ENCODE results near the gene CORO2A.

Gene CORO2A

GRCh38 chr9:98192503-98193335 lies at the start of gene CORO2A:
Gene CORO2A, minus strand, starts transcription at chr9:98192637. Its CDS starts 34,977 bp downstream, at chr9:98157660.
- DNase-seq: peak; percentile 60

- no peak for DNase-seq
These were observed 49.2 kb upstream of the CORO2A start for GRCh38 chr9:98241357-98242300.

- peak; percentile 84 for DNase-seq
These were observed 48.0 kb upstream of the CORO2A start for GRCh38 chr9:98240475-98240874.

GRCh38 chr9:98236901-98237487 lies 44.6 kb upstream of the CORO2A start:
- DNase-seq: peak; percentile 46

GRCh38 chr9:98235126-98235525 lies 42.7 kb upstream of the CORO2A start:
- DNase-seq: no peak

- no peak for DNase-seq
These were observed 41.9 kb upstream of the CORO2A start for GRCh38 chr9:98234245-98234825.

- no peak for DNase-seq
These were observed 40.5 kb upstream of the CORO2A start for GRCh38 chr9:98232926-98233325.

DNA sequence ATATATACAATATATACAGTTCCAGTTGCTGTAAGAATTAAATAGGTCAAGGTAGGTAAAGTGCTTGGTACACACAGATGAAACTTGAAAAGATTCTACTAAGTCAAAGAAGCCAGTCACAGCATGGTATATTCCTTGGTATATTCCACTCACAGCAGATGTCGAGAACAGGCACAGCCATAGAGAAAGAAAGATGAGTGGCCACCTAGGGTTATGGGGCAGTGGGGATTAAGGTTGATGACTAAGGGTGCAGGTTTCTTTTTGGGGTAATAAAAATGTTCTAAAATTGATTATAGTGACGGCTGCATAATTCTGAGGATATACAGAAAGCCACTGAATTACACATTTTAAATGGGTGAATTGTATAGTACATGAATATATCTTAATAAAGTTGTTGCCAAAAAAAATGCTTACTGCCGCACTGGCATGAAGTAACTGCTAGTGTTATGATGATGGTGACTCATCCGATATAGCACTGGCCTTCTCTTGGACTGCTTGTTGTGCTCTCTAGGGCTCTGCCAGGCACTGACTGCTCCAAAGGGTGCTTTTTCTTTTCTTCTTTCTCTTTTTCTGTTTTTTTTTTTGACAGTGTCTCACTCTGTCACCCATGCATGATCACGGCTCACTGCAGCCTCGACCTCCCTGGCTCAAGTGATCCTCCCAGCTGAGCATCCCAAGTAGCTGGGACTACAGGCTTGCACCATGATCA lies 39.5 kb upstream of the CORO2A start:
- DNase-seq: peak; percentile 46

GRCh38 chr9:98230789-98231188 lies 38.4 kb upstream of the CORO2A start:
- DNase-seq: no peak

DNA sequence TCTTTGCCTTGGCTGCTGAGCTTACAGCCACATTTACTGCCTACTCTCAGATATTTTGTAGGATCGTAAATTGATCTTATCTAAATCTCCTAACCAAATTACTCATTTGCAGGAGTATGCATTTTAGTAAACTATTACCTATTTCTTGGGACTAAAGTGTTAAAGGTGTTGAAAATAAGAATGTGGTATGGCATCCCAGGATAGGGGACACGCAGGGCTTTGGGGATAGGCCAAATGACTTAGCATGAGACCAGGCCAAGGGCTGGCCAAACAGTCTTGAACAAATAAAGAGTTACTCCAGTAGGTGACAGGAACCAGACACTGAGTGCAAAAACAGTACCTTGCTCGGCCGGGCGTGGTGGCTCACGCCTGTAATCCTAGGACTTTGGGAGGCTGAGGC lies 37.9 kb upstream of the CORO2A start:
- DNase-seq: no peak

DNA sequence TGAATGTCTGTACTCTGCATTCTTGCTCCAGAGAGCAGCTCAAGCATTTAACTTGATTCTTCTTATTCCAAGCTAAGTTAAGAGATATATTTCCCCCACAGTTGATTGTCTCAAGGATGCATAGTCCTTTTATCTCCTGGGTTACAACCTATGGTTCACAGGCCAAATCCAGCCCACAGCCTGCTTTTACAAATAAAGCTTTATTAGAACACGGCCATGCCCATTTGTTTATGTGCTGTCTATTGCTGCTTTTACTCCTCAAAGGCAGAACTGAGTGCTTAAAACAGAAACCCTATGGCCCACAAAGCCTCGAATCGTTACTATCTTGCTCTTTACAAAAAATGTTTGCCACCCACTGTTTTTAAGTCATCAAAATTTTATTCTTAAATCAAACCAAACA lies 37.2 kb upstream of the CORO2A start:
- no peak for DNase-seq

DNA sequence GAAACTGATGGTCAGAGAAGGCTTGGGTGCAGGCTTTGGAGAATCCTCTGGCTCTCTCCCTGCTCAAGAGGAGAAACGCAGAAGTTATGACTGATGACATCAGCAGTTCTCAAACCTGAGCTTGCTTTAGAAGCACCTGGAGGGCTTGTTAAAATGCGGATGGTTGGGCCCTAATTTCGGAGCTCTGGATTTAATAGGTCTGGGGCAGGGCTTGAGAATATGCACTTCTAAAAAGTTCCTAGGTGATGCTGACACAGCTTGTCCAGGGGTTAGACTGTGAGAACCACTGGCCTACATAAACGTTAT lies 36.6 kb upstream of the CORO2A start:
- DNase-seq: no peak

- no peak for DNase-seq
These were observed 36.1 kb upstream of the CORO2A start for GRCh38 chr9:98228392-98229089.

GRCh38 chr9:98227883-98228282 lies 35.4 kb upstream of the CORO2A start:
- DNase-seq: no peak

GRCh38 chr9:98226957-98227356 lies 34.5 kb upstream of the CORO2A start:
- DNase-seq: no peak

DNA sequence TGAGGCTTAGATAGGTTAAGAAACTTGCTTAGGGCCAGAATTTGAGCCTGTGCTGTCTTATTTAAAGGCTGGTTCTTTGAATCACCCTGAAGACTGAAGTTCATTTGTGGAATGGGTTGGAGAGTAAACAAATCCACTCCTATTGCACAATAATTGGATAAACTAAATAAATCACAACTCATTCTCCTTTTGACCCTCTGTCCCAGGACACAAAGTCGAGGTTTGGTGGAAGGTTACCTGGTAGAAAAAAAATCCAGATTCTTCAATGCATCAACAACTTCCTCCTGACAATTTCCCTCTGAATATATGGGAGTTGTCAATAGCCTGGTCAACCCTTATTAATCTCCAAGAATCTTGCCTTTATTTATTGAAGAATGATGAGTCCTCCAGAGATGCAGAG lies 34.1 kb upstream of the CORO2A start:
- DNase-seq: no peak

DNA sequence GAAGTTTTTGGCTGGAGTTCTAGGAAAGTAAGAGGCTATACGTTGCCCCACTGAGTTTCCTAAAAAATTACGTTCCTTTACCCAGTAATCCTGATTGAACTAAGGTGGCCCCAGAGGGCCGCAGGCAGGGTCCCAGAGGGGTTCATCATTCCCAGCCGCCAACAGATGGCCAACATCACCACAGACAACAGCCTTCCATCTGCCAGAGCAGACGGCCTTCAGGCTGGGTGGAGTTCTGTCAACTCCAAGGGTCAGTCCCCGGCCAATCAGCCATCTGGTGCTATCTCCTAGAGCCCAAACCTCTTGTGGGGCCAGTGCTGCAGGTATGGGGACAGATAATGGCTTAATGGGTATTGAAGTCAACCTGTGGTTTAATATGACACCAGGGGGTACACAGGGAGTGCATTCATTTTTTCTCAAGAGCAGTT lies 32.6 kb upstream of the CORO2A start:
- DNase-seq: no peak

- no peak for DNase-seq
These were observed 30.7 kb upstream of the CORO2A start for GRCh38 chr9:98222885-98223691.

GRCh38 chr9:98220911-98221310 lies 28.5 kb upstream of the CORO2A start:
- no peak for DNase-seq

GRCh38 chr9:98219794-98220370 lies 27.4 kb upstream of the CORO2A start:
- no peak for DNase-seq

GRCh38 chr9:98219364-98219716 lies 26.9 kb upstream of the CORO2A start:
- no peak for DNase-seq

All from inflammatory macrophage treated with lipopolysaccharide for 4 hours (primary cell).